PFSK-1 (cell line): ENCODE data around the gene PRPH2.

Experiments
- FOXP2 ChIP-seq: optimal IDR thresholded peaks from 2 replicates; pipeline ENCODE3; 2011; ENCODE audit warnings: borderline replicate concordance, control low read depth, inconsistent platforms; ENCODE audit not compliant: insufficient read depth; ENCODE audit errors: extremely low read length, extremely low read depth
- POLR2AphosphoS5 ChIP-seq: IDR thresholded peaks from 2 replicates; pipeline ENCODE4 v1.6.1; 2012; ENCODE audit warnings: low read depth, mild to moderate bottlenecking, control low read depth, low read length, moderate library complexity
- SIN3A ChIP-seq: IDR thresholded peaks from 2 replicates; pipeline ENCODE4 v1.6.1; 2012; ENCODE audit warnings: mild to moderate bottlenecking, low read length, moderate library complexity, borderline replicate concordance; ENCODE audit not compliant: insufficient read depth
- TAF1 ChIP-seq: IDR thresholded peaks from 2 replicates; pipeline ENCODE4 v1.6.1; 2012; ENCODE audit warnings: low read length, control low read depth, borderline replicate concordance; ENCODE audit not compliant: insufficient read depth
- TF ChIP-seq, protein P1 (sequence below), 2 experiments: IDR thresholded peaks; 2 replicates each; pipeline versions ENCODE4 v1.6.1 to v1.8.0; 2011 to 2012; ENCODE audit warnings: low read depth in 2 of 2, low read length in 2 of 2, control low read depth in 1 of 2, inconsistent platforms in 1 of 2, mild to moderate bottlenecking in 1 of 2, moderate library complexity in 1 of 2; ENCODE audit not compliant: insufficient read depth in 1 of 2

The PRPH2 gene

DNA sequence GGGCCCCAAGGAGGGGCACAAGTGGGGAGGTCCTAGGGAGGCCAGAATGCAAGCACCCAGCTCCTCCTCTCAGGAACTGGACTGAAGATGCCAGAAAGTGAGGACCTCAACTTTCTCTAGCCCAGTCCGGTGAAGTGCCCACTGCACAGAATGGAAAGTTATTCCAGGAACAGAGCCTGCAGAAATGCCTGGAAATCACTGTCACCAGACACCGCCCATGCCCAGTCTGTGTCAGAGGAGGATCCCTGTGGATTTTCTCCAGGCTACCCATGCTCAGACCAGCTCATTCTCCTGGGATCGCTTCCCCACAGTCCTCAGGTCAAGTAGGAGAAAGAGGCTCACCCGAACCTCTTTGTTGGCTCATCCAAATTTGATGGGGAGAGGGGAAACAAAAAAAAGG is 6.5 kb downstream of the PRPH2 start:
- TF ChIP-seq FOXP2: no peak
- TF ChIP-seq TAF1: no peak
- TF ChIP-seq SIN3A: no peak
- TF ChIP-seq, protein P1, sequence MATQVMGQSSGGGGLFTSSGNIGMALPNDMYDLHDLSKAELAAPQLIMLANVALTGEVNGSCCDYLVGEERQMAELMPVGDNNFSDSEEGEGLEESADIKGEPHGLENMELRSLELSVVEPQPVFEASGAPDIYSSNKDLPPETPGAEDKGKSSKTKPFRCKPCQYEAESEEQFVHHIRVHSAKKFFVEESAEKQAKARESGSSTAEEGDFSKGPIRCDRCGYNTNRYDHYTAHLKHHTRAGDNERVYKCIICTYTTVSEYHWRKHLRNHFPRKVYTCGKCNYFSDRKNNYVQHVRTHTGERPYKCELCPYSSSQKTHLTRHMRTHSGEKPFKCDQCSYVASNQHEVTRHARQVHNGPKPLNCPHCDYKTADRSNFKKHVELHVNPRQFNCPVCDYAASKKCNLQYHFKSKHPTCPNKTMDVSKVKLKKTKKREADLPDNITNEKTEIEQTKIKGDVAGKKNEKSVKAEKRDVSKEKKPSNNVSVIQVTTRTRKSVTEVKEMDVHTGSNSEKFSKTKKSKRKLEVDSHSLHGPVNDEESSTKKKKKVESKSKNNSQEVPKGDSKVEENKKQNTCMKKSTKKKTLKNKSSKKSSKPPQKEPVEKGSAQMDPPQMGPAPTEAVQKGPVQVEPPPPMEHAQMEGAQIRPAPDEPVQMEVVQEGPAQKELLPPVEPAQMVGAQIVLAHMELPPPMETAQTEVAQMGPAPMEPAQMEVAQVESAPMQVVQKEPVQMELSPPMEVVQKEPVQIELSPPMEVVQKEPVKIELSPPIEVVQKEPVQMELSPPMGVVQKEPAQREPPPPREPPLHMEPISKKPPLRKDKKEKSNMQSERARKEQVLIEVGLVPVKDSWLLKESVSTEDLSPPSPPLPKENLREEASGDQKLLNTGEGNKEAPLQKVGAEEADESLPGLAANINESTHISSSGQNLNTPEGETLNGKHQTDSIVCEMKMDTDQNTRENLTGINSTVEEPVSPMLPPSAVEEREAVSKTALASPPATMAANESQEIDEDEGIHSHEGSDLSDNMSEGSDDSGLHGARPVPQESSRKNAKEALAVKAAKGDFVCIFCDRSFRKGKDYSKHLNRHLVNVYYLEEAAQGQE (IDR thresholded peaks at IDR 0.05; ENCODE audit: insufficient read depth in 1 of 2, low read depth in 2 of 2, low read length in 2 of 2): no peak
- no peak for TF ChIP-seq POLR2AphosphoS5

DNA sequence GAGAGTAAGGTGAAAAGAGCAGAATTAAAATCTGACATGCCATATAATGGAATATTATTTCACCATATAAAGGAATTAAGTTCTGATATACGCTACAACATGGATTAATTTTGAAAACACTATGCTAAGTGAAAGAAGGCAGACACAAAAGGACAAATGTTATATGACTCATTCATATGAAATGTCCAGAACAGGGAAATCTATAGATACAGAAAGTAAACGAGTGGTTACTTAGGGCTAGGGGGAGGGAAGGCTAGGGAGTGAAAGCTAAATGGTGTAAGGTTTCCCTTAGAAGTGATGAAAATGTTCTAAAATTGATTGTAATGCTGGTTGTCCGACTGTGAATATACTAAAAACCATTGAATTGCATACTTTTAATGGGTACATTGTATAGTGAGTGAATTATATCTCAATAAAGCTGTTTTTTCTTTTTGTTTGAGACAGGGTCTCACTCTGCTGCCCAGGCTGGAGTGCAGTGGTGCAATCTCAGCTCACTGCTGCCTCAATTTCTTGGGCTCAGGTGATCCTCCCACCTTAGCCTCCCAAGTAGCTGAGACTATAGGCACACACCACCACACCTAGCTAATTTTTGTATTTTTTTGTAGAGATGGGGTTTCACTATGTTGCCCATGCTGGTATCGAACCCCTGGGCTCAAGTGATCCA is 8.2 kb downstream of the PRPH2 start:
- TF ChIP-seq POLR2AphosphoS5 (no peak), FOXP2 (no peak), SIN3A (no peak), TAF1 (no peak)
- TF ChIP-seq, protein P1 (IDR thresholded peaks at IDR 0.05; ENCODE audit: insufficient read depth in 1 of 2, low read depth in 2 of 2, low read length in 2 of 2): no peak

DNA sequence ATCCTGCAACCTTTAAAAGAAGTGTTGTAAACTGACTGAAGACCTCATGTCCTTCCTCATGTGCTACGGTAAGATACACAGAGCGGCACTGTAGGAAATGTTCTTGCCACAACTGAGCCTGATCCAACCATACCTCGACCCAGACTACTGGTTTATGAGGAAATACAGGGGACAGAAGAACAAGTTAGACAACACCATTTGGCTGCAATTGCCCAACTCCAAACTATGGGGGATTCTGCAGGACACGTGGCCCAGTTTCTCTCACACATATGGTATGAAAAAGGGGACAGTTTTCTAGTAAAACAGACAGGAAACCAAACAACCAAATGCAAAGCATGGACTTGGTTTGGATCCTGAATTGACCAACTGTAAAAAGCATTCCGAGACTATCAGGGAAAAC is 10.5 kb downstream of the PRPH2 start:
- TF ChIP-seq, protein P1 (IDR thresholded peaks at IDR 0.05; ENCODE audit: insufficient read depth in 1 of 2, low read depth in 2 of 2, low read length in 2 of 2): no peak
- TF ChIP-seq FOXP2 (no peak), TAF1 (no peak), POLR2AphosphoS5 (no peak), SIN3A (no peak)

DNA sequence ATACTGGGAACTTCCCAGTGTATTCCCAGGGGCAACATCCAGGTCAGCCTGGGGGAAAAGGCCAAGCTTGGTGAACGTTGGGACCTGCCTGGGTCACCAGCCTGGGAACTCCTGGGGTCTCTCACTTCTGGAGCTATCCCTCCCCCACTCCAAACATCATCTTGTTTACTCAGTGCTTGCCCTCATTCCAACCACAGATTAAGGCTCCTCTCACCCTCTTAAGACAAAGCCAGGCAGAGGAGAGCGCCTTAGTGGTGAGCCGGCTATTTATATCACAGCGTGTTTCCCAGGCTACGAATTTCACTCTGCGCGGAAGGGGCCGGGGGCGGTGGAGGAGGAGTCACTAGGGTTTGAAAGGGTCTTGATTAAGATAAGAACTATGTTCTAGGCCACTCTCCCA is 12.1 kb downstream of the PRPH2 start:
- TF ChIP-seq POLR2AphosphoS5 (no peak), SIN3A (no peak), TAF1 (no peak), FOXP2 (no peak)
- TF ChIP-seq, protein P1 (IDR thresholded peaks at IDR 0.05; ENCODE audit: insufficient read depth in 1 of 2, low read depth in 2 of 2, low read length in 2 of 2): no peak
